H9 (cell line): ENCODE data around the gene TTK. TPM values are rescaled to one million over a fixed set of nuclear protein-coding genes. Genes with fewer than 3 reads are reported as not detected.
A peak's percentile ranks its signal among the peaks of the same experiment; 100 is the strongest.

ENCODE experiments used
- DNase-seq: peaks from one replicate; pipeline ENCODE4 v3.0.0-alpha.2; 2017
- H2AFZ ChIP-seq: one replicate; pipeline ENCODE4 v1.6.1; 2013; ENCODE audit warnings: mild to moderate bottlenecking, low read length, control low read depth, moderate library complexity
- H2AK5ac ChIP-seq: 2 replicates; pipeline ENCODE4 v1.6.1; 2013; ENCODE audit warnings: low read length, control low read depth, mixed read lengths; ENCODE audit not compliant: insufficient read length
- H2BK120ac ChIP-seq: one replicate; pipeline ENCODE4 v1.6.1; 2013; ENCODE audit warnings: low read depth, mild to moderate bottlenecking, low read length, control low read depth, inconsistent platforms; ENCODE audit not compliant: poor library complexity, severe bottlenecking
- H2BK12ac ChIP-seq: 2 replicates; pipeline ENCODE4 v1.6.1; 2013; ENCODE audit warnings: low read length, control low read depth, mixed read lengths, low read depth; ENCODE audit not compliant: insufficient read length
- H2BK15ac ChIP-seq: 2 replicates; pipeline ENCODE4 v1.6.1; 2013; ENCODE audit warnings: low read depth, low read length, control low read depth
- H2BK20ac ChIP-seq: one replicate; pipeline ENCODE4 v1.6.1; 2013; ENCODE audit warnings: low read depth, mild to moderate bottlenecking, low read length, control low read depth, inconsistent platforms; ENCODE audit not compliant: poor library complexity, severe bottlenecking
- H2BK5ac ChIP-seq: 2 replicates; pipeline ENCODE4 v1.6.1; 2013; ENCODE audit warnings: low read length, control low read depth, mixed read lengths; ENCODE audit not compliant: insufficient read length
- H3K14ac ChIP-seq: 2 replicates; pipeline ENCODE4 v1.6.1; 2013; ENCODE audit warnings: low read length, control low read depth; ENCODE audit not compliant: insufficient read depth
- H3K18ac ChIP-seq: 2 replicates; pipeline ENCODE4 v1.6.1; 2013; ENCODE audit warnings: low read depth, mild to moderate bottlenecking, mixed read lengths, low read length, control low read depth; ENCODE audit not compliant: insufficient read length
- H3K23ac ChIP-seq: 2 replicates; pipeline ENCODE4 v1.6.1; 2013; ENCODE audit warnings: low read length, control low read depth, mixed read lengths, low read depth; ENCODE audit not compliant: insufficient read length
- H3K23me2 ChIP-seq: 2 replicates; pipeline ENCODE4 v1.6.1; 2013; ENCODE audit warnings: low read depth, mild to moderate bottlenecking, mixed read lengths, low read length, control low read depth; ENCODE audit not compliant: insufficient read length, poor library complexity, severe bottlenecking
- H3K27ac ChIP-seq: 2 replicates; pipeline ENCODE4 v1.5.1; 2013; ENCODE audit warnings: low read length, control low read depth, mixed read lengths, low read depth; ENCODE audit not compliant: insufficient read length
- H3K27me3 ChIP-seq: 2 replicates; pipeline ENCODE4 v1.6.1; 2013; ENCODE audit warnings: low read length, control low read depth, inconsistent platforms; ENCODE audit not compliant: insufficient read depth
- H3K4ac ChIP-seq: 2 replicates; pipeline ENCODE4 v1.6.1; 2013; ENCODE audit warnings: low read depth, mild to moderate bottlenecking, control low read depth, inconsistent platforms, low read length, moderate library complexity
- H3K4me1 ChIP-seq: 2 replicates; pipeline ENCODE4 v1.6.1; 2013; ENCODE audit warnings: low read length, control low read depth, inconsistent platforms; ENCODE audit not compliant: insufficient read depth
- H3K4me2 ChIP-seq: 2 replicates; pipeline ENCODE4 v1.6.1; 2013; ENCODE audit warnings: low read length, control low read depth, mixed read lengths; ENCODE audit not compliant: insufficient read length, insufficient read depth
- H3K56ac ChIP-seq: 2 replicates; pipeline ENCODE4 v1.6.1; 2013; ENCODE audit warnings: low read depth, mild to moderate bottlenecking, mixed read lengths, low read length, control low read depth; ENCODE audit not compliant: insufficient read length
- H3K79me1 ChIP-seq: 2 replicates; pipeline ENCODE4 v1.6.1; 2013; ENCODE audit warnings: low read depth, mild to moderate bottlenecking, moderate library complexity, low read length, control low read depth, inconsistent platforms; ENCODE audit not compliant: insufficient read depth, poor library complexity, severe bottlenecking
- H3K79me2 ChIP-seq: 2 replicates; pipeline ENCODE4 v1.6.1; 2013; ENCODE audit warnings: low read length, control low read depth, inconsistent platforms; ENCODE audit not compliant: insufficient read depth
- H3K9ac ChIP-seq: 2 replicates; pipeline ENCODE4 v1.6.1; 2013; ENCODE audit warnings: low read length, control low read depth, mixed read lengths; ENCODE audit not compliant: insufficient read length; ENCODE audit errors: extremely low read depth
- H3K9me3 ChIP-seq: one replicate; pipeline ENCODE4 v1.6.1; 2013; ENCODE audit warnings: low read depth, low read length, inconsistent platforms; ENCODE audit not compliant: control insufficient read depth
- H3T11ph ChIP-seq: one replicate; pipeline ENCODE4 v1.6.1; 2013; ENCODE audit warnings: mild to moderate bottlenecking, low read length, control low read depth, inconsistent platforms
- H4K20me1 ChIP-seq: one replicate; pipeline ENCODE4 v1.6.1; 2013; ENCODE audit not compliant: control insufficient read depth, insufficient read length, insufficient read depth
- H4K5ac ChIP-seq: 2 replicates; pipeline ENCODE4 v1.6.1; 2013; ENCODE audit warnings: low read depth, mild to moderate bottlenecking, mixed read lengths, low read length, control low read depth; ENCODE audit not compliant: insufficient read length
- H4K8ac ChIP-seq: replicated peaks from 2 replicates; pipeline ENCODE4 v1.6.1; 2013; ENCODE audit warnings: low read length, control low read depth, mixed read lengths, low read depth; ENCODE audit not compliant: insufficient read length
- H4K91ac ChIP-seq: 2 replicates; pipeline ENCODE4 v1.6.1; 2013; ENCODE audit warnings: low read depth, mild to moderate bottlenecking, moderate library complexity, mixed read lengths, low read length, control low read depth; ENCODE audit not compliant: insufficient read length
- H3K27ac Mint-ChIP-seq, 3 experiments: 2 replicates in 2 of 3; 3 replicates in 1 of 3; pipeline ENCODE4 v1.8.0; 2020 to 2021; ENCODE audit warnings: mixed read lengths in 3 of 3, mild to moderate bottlenecking in 1 of 3, moderate library complexity in 1 of 3
- H3K27me3 Mint-ChIP-seq: 2 replicates; pipeline ENCODE4 v1.8.0; 2021; ENCODE audit warnings: low read depth, mild to moderate bottlenecking, moderate library complexity, mixed read lengths
- H3K36me3 Mint-ChIP-seq, 3 experiments: 2 replicates in 2 of 3; 3 replicates in 1 of 3; pipeline ENCODE4 v1.8.0; 2020 to 2021; ENCODE audit warnings: low read depth in 3 of 3, mixed read lengths in 3 of 3; ENCODE audit not compliant: insufficient read depth in 1 of 3
- H3K4me1 Mint-ChIP-seq, 2 experiments: 2 replicates each; pipeline ENCODE4 v1.8.0; 2020; ENCODE audit warnings: mixed read lengths in 2 of 2
- H3K4me3 Mint-ChIP-seq, 2 experiments: 2 replicates in 1 of 2; 3 replicates in 1 of 2; pipeline ENCODE4 v1.8.0; 2020 to 2021; ENCODE audit warnings: mild to moderate bottlenecking in 2 of 2, mixed read lengths in 2 of 2, moderate library complexity in 1 of 2
- H3K9me3 Mint-ChIP-seq, 2 experiments: 2 replicates in 1 of 2; 3 replicates in 1 of 2; pipeline ENCODE4 v1.8.0; 2020; ENCODE audit warnings: mild to moderate bottlenecking in 2 of 2, mixed read lengths in 2 of 2, moderate library complexity in 1 of 2
- WGBS: extraction: QIAGEN DNeasy Blood & Tissue Kit; methylation state at CpG from one replicate; pipeline ENCODE4 v1.1.7; 2013; ENCODE audit warnings: missing lambda C conversion rate, low lambda C conversion rate, mixed read lengths; ENCODE audit not compliant: insufficient read length; ENCODE audit errors: extremely low coverage; 5-methylcytosine and 5-hydroxymethylcytosine counted together
- total RNA-seq: library from RNA; stranded (reverse); gene quantifications from 2 replicates; pipeline ENCODE4 v1.2.1, GENCODE V29; 2021
- TF ChIP-seq, protein P1 (sequence below): fragments of 200-600 bp; sonication (generic); conservative IDR thresholded peaks from 3 replicates; pipeline ENCODE4 v1.8.0; 2021; ENCODE audit warnings: antibody characterized with exemption, mild to moderate bottlenecking

TTK gene
- total RNA-seq, 1 experiment from 2014 or later, result 47.5 TPM

DNA sequence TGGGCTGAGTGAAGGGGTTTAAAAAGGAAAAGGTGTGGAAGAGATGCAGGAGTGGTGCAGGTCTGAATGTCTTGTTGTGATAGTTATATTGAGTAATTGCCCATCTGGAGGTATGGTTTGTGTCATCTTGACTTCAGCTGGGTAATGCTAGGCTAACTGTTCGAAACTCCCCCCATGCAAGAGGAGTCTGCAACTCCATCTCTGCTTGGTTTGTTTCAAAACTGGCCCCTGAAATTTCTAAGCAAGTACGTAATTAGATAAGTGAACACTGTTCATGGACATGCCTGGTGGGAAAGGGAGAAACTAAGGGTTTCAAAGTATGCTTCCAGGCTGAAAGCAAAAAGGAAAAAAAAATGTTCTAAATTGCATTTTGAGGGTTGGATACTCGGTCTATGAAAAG, 17.1 kb downstream of the TTK start:
- Histone ChIP-seq H3K4me2 (no peak overlapping the region), H3K23me2 (no peaks in the 10 kb centered on the region), H2BK20ac (no peak overlapping the region), H2BK15ac (no peak overlapping the region), H2BK5ac (no peak overlapping the region), H3K18ac (no peak overlapping the region), H3T11ph (no peak overlapping the region), H3K4me1 (no peaks in the 10 kb centered on the region), H3K9ac (no peak overlapping the region), H4K91ac (no peak overlapping the region), H3K79me1 (no peaks in the 10 kb centered on the region), H3K14ac (no peak overlapping the region), H3K27me3 (no peaks in the 10 kb centered on the region), H4K20me1 (no peaks in the 10 kb centered on the region), H2BK12ac (no peak overlapping the region), H3K4ac (no peak overlapping the region), H2BK120ac (no peak overlapping the region), H4K8ac (no peak overlapping the region), H3K27ac (no peak overlapping the region), H2AK5ac (no peak overlapping the region), H3K79me2 (no peaks in the 10 kb centered on the region), H3K23ac (no peak overlapping the region), H4K5ac (no peak overlapping the region), H3K9me3 (no peaks in the 10 kb centered on the region), H3K56ac (no peak overlapping the region), H2AFZ (no peak overlapping the region)
- no CpG with 5 or more reads among the region's 3 CpGs for WGBS
- no peaks in the 10 kb centered on the region for H3K4me1 Mint-ChIP-seq
- peaks cover 20 to 63% (median 41%) of the 10 kb centered on the region in 3 experiments for H3K36me3 Mint-ChIP-seq
- TF ChIP-seq, protein P1, sequence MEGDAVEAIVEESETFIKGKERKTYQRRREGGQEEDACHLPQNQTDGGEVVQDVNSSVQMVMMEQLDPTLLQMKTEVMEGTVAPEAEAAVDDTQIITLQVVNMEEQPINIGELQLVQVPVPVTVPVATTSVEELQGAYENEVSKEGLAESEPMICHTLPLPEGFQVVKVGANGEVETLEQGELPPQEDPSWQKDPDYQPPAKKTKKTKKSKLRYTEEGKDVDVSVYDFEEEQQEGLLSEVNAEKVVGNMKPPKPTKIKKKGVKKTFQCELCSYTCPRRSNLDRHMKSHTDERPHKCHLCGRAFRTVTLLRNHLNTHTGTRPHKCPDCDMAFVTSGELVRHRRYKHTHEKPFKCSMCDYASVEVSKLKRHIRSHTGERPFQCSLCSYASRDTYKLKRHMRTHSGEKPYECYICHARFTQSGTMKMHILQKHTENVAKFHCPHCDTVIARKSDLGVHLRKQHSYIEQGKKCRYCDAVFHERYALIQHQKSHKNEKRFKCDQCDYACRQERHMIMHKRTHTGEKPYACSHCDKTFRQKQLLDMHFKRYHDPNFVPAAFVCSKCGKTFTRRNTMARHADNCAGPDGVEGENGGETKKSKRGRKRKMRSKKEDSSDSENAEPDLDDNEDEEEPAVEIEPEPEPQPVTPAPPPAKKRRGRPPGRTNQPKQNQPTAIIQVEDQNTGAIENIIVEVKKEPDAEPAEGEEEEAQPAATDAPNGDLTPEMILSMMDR, result no peak
- peak overlapping the region in 1 of 3 experiments; percentile 19; a peak in 1 of 7 replicates for H3K27ac Mint-ChIP-seq
- no peaks in the 10 kb centered on the region for H3K9me3 Mint-ChIP-seq
- DNase-seq, result no peak
- no peaks in the 10 kb centered on the region for H3K27me3 Mint-ChIP-seq
- no peak overlapping the region for H3K4me3 Mint-ChIP-seq
